22Rv1 (cell line): ENCODE measurements around the gene TM4SF4.

Experiments used
- CTCF ChIP-seq: fragments of 450-650 bp; IDR thresholded peaks from 2 replicates; pipeline ENCODE4 v1.5.1; 2017; ENCODE audit warnings: mild to moderate bottlenecking
- ZFX ChIP-seq: fragments of 450-650 bp; IDR thresholded peaks from 2 replicates; pipeline ENCODE4 v1.6.1; 2017; ENCODE audit warnings: antibody characterized with exemption, borderline replicate concordance

- TF ChIP-seq CTCF (no peak), ZFX (no peak)
Measured at GRCh38 chr3:149475451-149476060, 1.1 kb downstream of the TM4SF4 start.
